ENCODE data around the gene CFAP300.

CFAP300 gene

GRCh38 chr11:102117472-102118113 is 70.4 kb downstream of the CFAP300 start:
- no peak for TF ChIP-seq CTCF (IDR thresholded peaks at IDR 0.05)
- no peak overlapping the region for H3K4me3 ChIP-seq (ENCODE audit: low read depth in 1 of 2, low read length in 1 of 2)
- peaks cover 89% of the 10 kb centered on the region for H3K27me3 ChIP-seq
- H3K9me3 ChIP-seq, result no peaks in the 10 kb centered on the region
- H3K4me1 ChIP-seq (ENCODE audit: control insufficient read depth in 1 of 2, insufficient read depth in 1 of 2, low read depth in 1 of 2, low read length in 1 of 2), result peaks cover 0 to 7% of the 10 kb centered on the region in 2 experiments
- H3K27ac ChIP-seq, result no peak overlapping the region
- H3K36me3 ChIP-seq, result no peaks in the 10 kb centered on the region

GRCh38 chr11:102118937-102119336 is 71.7 kb downstream of the CFAP300 start:
- peaks cover 76% of the 10 kb centered on the region for H3K27me3 ChIP-seq
- no peak overlapping the region for H3K27ac ChIP-seq
- no peak overlapping the region for H3K4me3 ChIP-seq (ENCODE audit: low read depth in 1 of 2, low read length in 1 of 2)
- no peak for TF ChIP-seq CTCF (IDR thresholded peaks at IDR 0.05)
- no peaks in the 10 kb centered on the region for H3K9me3 ChIP-seq
- no peaks in the 10 kb centered on the region for H3K36me3 ChIP-seq
- H3K4me1 ChIP-seq (ENCODE audit: control insufficient read depth in 1 of 2, insufficient read depth in 1 of 2, low read depth in 1 of 2, low read length in 1 of 2), result peaks cover 0 to 7% of the 10 kb centered on the region in 2 experiments

GRCh38 chr11:102119997-102120396 is 72.8 kb downstream of the CFAP300 start:
- TF ChIP-seq CTCF (IDR thresholded peaks at IDR 0.05), result no peak
- Histone ChIP-seq H3K9me3 (no peaks in the 10 kb centered on the region), H3K4me3 (ENCODE audit: low read depth in 1 of 2, low read length in 1 of 2) (no peak overlapping the region), H3K27me3 (peaks cover 65% of the 10 kb centered on the region), H3K27ac (no peak overlapping the region), H3K36me3 (no peaks in the 10 kb centered on the region), H3K4me1 (ENCODE audit: control insufficient read depth in 1 of 2, insufficient read depth in 1 of 2, low read depth in 1 of 2, low read length in 1 of 2) (peaks cover 0 to 7% of the 10 kb centered on the region in 2 experiments)

GRCh38 chr11:102120437-102120973 is 73.3 kb downstream of the CFAP300 start:
- Histone ChIP-seq H3K27me3 (peaks cover 60% of the 10 kb centered on the region), H3K4me1 (ENCODE audit: control insufficient read depth in 1 of 2, insufficient read depth in 1 of 2, low read depth in 1 of 2, low read length in 1 of 2) (peaks cover 0 to 7% of the 10 kb centered on the region in 2 experiments), H3K36me3 (no peaks in the 10 kb centered on the region), H3K27ac (no peak overlapping the region), H3K4me3 (ENCODE audit: low read depth in 1 of 2, low read length in 1 of 2) (no peak overlapping the region), H3K9me3 (no peaks in the 10 kb centered on the region)
- no peak for TF ChIP-seq CTCF (IDR thresholded peaks at IDR 0.05)

- H3K36me3 ChIP-seq, result no peaks in the 10 kb centered on the region
- peaks cover 0 to 7% of the 10 kb centered on the region in 2 experiments for H3K4me1 ChIP-seq (ENCODE audit: control insufficient read depth in 1 of 2, insufficient read depth in 1 of 2, low read depth in 1 of 2, low read length in 1 of 2)
- H3K4me3 ChIP-seq (ENCODE audit: low read depth in 1 of 2, low read length in 1 of 2), result no peak overlapping the region
- no peak for TF ChIP-seq CTCF (IDR thresholded peaks at IDR 0.05)
- no peaks in the 10 kb centered on the region for H3K9me3 ChIP-seq
- no peak overlapping the region for H3K27ac ChIP-seq
- H3K27me3 ChIP-seq, result peaks cover 52% of the 10 kb centered on the region
These were observed 74.1 kb downstream of the CFAP300 start for GRCh38 chr11:102121329-102121728.
